Activated CD8-positive, alpha-beta T cell treated with anti-CD3 and anti-CD28 coated beads for 36 hours (primary cell): ENCODE results near the gene CSNK1A1L. TPM values are rescaled to one million over a fixed set of nuclear protein-coding genes. Genes with fewer than 3 reads are reported as not detected.

ENCODE experiments used
- ATAC-seq: fragments of 200-7000 bp; cut with Tn5 transposase; one replicate; pipeline ENCODE4 v1.10.0; 2021; ENCODE audit warnings: mild to moderate bottlenecking, moderate library complexity
- CTCF ChIA-PET: fragments of 350-600 bp; sonication (Branson Sonifier 250); formaldehyde crosslinking; loops from one replicate; lab custom pipeline; 2021; ENCODE audit warnings: antibody characterized with exemption; lab: Charles Lee
- POLR2A ChIA-PET: fragments of 350-600 bp; sonication (Branson Sonifier 250); formaldehyde crosslinking; loops from one replicate; lab custom pipeline; 2021; ENCODE audit warnings: antibody characterized with exemption; lab: Charles Lee
- DNase-seq: peaks from one replicate; pipeline ENCODE4 v3.0.0-alpha.2; 2020
- H3K27ac Mint-ChIP-seq: one replicate; pipeline ENCODE4 v1.8.0; 2021; ENCODE audit warnings: mild to moderate bottlenecking, mixed read lengths
- H3K27me3 Mint-ChIP-seq: one replicate; pipeline ENCODE4 v1.8.0; 2021; ENCODE audit warnings: mixed read lengths
- H3K36me3 Mint-ChIP-seq: one replicate; pipeline ENCODE4 v1.8.0; 2021; ENCODE audit warnings: low read depth, mixed read lengths
- H3K4me1 Mint-ChIP-seq: one replicate; pipeline ENCODE4 v1.8.0; 2021; ENCODE audit warnings: low read depth, mixed read lengths
- H3K4me3 Mint-ChIP-seq: one replicate; pipeline ENCODE4 v1.8.0; 2021; ENCODE audit warnings: mild to moderate bottlenecking, moderate library complexity, mixed read lengths
- H3K9me3 Mint-ChIP-seq: one replicate; pipeline ENCODE4 v1.8.0; 2021; ENCODE audit warnings: mixed read lengths
- intact Hi-C: fragments of 100-400 bp; cut with micrococcal nuclease; formaldehyde crosslinking; loops from one replicate; pipeline ENCODE4 v1.10.0; 2022
- total RNA-seq, 2 experiments: library from RNA; stranded (reverse); gene quantifications; one replicate each; pipeline ENCODE4 v1.2.3, GENCODE V29; 2021
- TF ChIP-seq, protein P1 (sequence below): fragments of 200-600 bp; IDR thresholded peaks from one replicate; pipeline ENCODE4 v1.8.0; 2022; ENCODE audit warnings: antibody characterized with exemption, mild to moderate bottlenecking

The CSNK1A1L gene
- total RNA-seq, 2 experiments from 2014 or later = not detected

GRCh38 chr13:37129866-37130265 lies 24.4 kb upstream of the CSNK1A1L start:
- CTCF ChIA-PET = interaction anchor here (0.6 kb wide), 1 partner anchor 55 kb away, joined by 3 read pairs; no protein-coding TSS in a partner anchor
- peaks cover 3% of the 10 kb centered on the region for H3K27me3 Mint-ChIP-seq
- H3K4me1 Mint-ChIP-seq = no peaks in the 10 kb centered on the region
- no peak overlapping the region for H3K4me3 Mint-ChIP-seq
- TF ChIP-seq, protein P1, sequence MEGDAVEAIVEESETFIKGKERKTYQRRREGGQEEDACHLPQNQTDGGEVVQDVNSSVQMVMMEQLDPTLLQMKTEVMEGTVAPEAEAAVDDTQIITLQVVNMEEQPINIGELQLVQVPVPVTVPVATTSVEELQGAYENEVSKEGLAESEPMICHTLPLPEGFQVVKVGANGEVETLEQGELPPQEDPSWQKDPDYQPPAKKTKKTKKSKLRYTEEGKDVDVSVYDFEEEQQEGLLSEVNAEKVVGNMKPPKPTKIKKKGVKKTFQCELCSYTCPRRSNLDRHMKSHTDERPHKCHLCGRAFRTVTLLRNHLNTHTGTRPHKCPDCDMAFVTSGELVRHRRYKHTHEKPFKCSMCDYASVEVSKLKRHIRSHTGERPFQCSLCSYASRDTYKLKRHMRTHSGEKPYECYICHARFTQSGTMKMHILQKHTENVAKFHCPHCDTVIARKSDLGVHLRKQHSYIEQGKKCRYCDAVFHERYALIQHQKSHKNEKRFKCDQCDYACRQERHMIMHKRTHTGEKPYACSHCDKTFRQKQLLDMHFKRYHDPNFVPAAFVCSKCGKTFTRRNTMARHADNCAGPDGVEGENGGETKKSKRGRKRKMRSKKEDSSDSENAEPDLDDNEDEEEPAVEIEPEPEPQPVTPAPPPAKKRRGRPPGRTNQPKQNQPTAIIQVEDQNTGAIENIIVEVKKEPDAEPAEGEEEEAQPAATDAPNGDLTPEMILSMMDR = no peak
- no peaks in the 10 kb centered on the region for H3K36me3 Mint-ChIP-seq
- ATAC-seq (no peak), DNase-seq (no peak)
- POLR2A ChIA-PET = no interaction called here
- H3K9me3 Mint-ChIP-seq = no peaks in the 10 kb centered on the region
- intact Hi-C loops = no loop called here
- no peak overlapping the region for H3K27ac Mint-ChIP-seq

- CTCF ChIA-PET = no interaction called here
- Mint-ChIP-seq H3K36me3 (no peaks in the 10 kb centered on the region), H3K27ac (no peak overlapping the region), H3K4me1 (no peaks in the 10 kb centered on the region), H3K4me3 (no peak overlapping the region), H3K9me3 (no peaks in the 10 kb centered on the region), H3K27me3 (peaks cover 6% of the 10 kb centered on the region)
- DNase-seq (no peak), ATAC-seq (no peak)
- POLR2A ChIA-PET = no interaction called here
- intact Hi-C loops = no loop called here
- TF ChIP-seq, protein P1 = no peak
These were observed 22.3 kb upstream of the CSNK1A1L start for GRCh38 chr13:37127691-37128241.

DNA sequence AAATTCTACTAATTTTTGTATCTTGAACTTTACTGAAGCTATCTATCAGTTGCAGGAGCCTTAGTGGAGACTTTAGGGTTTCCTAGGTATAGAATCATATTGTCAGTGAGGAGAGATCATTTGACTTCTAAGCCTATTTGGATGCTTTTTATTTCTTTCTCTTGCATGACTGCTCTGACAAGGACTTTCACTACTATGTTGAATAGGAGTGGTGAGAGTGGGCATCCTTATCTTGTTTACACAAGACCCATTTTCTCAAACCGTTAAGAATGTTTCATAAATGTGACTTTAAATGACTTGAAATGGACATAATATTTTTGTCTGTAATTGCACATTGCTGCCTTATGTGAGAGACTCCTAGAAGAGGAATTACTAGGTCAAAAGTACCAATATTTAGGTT lies 17.9 kb upstream of the CSNK1A1L start:
- ATAC-seq = no peak
- Mint-ChIP-seq H3K27me3 (peaks cover 8% of the 10 kb centered on the region), H3K4me1 (no peaks in the 10 kb centered on the region), H3K36me3 (no peaks in the 10 kb centered on the region), H3K27ac (no peak overlapping the region), H3K9me3 (no peaks in the 10 kb centered on the region), H3K4me3 (no peak overlapping the region)
- intact Hi-C loops = no loop called here
- TF ChIP-seq, protein P1 = no peak
- DNase-seq = no peak
- ChIA-PET CTCF (no interaction called here), POLR2A (no interaction called here)

GRCh38 chr13:37118016-37118415 lies 12.6 kb upstream of the CSNK1A1L start:
- H3K27me3 Mint-ChIP-seq = peaks cover 7% of the 10 kb centered on the region
- TF ChIP-seq, protein P1 = no peak
- ChIA-PET POLR2A (no interaction called here), CTCF (no interaction called here)
- no peaks in the 10 kb centered on the region for H3K4me1 Mint-ChIP-seq
- DNase-seq (no peak), ATAC-seq (no peak)
- no peaks in the 10 kb centered on the region for H3K9me3 Mint-ChIP-seq
- intact Hi-C loops = no loop called here
- no peak overlapping the region for H3K4me3 Mint-ChIP-seq
- no peaks in the 10 kb centered on the region for H3K36me3 Mint-ChIP-seq
- H3K27ac Mint-ChIP-seq = no peak overlapping the region

DNA sequence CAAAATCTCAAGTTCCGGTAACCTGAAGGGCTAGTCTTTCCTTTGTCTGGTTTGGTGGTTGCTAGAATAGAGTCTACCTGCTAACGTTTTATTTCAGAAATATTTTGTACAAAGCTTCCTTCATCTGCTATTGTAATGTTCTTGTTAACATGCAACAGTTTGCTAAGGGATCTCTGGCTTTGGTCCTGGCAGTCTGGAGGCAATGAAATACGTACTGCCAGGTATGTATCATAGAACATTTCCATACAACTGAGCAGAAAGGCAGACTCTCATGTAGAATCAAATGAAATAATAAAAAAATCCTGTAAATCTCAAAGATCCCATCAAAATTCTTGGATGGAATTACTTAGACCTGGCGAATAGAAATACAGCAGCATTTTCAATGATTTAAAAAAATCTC lies 8.8 kb upstream of the CSNK1A1L start:
- intact Hi-C loops = no loop called here
- TF ChIP-seq, protein P1 = no peak
- H3K27me3 Mint-ChIP-seq = peaks cover 5% of the 10 kb centered on the region
- H3K4me1 Mint-ChIP-seq = no peaks in the 10 kb centered on the region
- ChIA-PET POLR2A (no interaction called here), CTCF (interaction anchor here (1.2 kb wide), 1 partner anchor 755 kb away, joined by 3 read pairs; no protein-coding TSS in a partner anchor)
- no peak for ATAC-seq
- DNase-seq = no peak
- no peaks in the 10 kb centered on the region for H3K36me3 Mint-ChIP-seq
- no peak overlapping the region for H3K4me3 Mint-ChIP-seq
- H3K27ac Mint-ChIP-seq = no peak overlapping the region
- no peaks in the 10 kb centered on the region for H3K9me3 Mint-ChIP-seq
